Fibroblast of the aortic adventitia (primary cell): ENCODE data around the gene NPY1R. TPM values are rescaled to one million over a fixed set of nuclear protein-coding genes. Genes with fewer than 3 reads are reported as not detected.

Experiments used
- DNase-seq: peaks from one replicate; pipeline ENCODE4 v3.0.0-alpha.2; 2010; ENCODE audit warnings: low read depth
- H3K4me3 ChIP-seq: 2 replicates; pipeline ENCODE4 v1.5.1; 2011; ENCODE audit warnings: low read depth, mild to moderate bottlenecking, control low read depth, low read length, moderate library complexity
- CTCF ChIP-seq: IDR thresholded peaks from 2 replicates; pipeline ENCODE4 v1.5.1; 2011; ENCODE audit warnings: mild to moderate bottlenecking, low read length, control low read depth, inconsistent platforms; ENCODE audit not compliant: insufficient read depth
- total RNA-seq: library from RNA; depleted of rRNA; stranded (reverse); fragments of >200 nt; gene quantifications from 2 replicates; pipeline ENCODE4 v1.2.3, GENCODE V29; 2012; ENCODE audit warnings: low replicate concordance

The NPY1R gene
- total RNA-seq: 0.09 and 1.1 TPM in 2 replicates

GRCh38 chr4:163332526-163333406 lies at the start of gene NPY1R:
Gene NPY1R, minus strand, starts transcription at chr4:163332596. Its CDS starts 6,042 bp downstream, at chr4:163326554.
- peak; percentile 74 for TF ChIP-seq CTCF
- peak within 1 kb of the TSS; percentile 69 for H3K4me3 ChIP-seq
- DNase-seq: peak; percentile 78

GRCh38 chr4:163380703-163381102 lies 48.3 kb upstream of the NPY1R start:
- no peak for TF ChIP-seq CTCF
- no peak overlapping the region for H3K4me3 ChIP-seq
- no peak for DNase-seq

GRCh38 chr4:163378661-163379060 lies 46.3 kb upstream of the NPY1R start:
- DNase-seq: no peak
- H3K4me3 ChIP-seq: no peak overlapping the region
- TF ChIP-seq CTCF: no peak

- TF ChIP-seq CTCF: no peak
- no peak overlapping the region for H3K4me3 ChIP-seq
- no peak for DNase-seq
Measured at GRCh38 chr4:163372029-163372428, 39.6 kb upstream of the NPY1R start.

- no peak for DNase-seq
- H3K4me3 ChIP-seq: no peak overlapping the region
- TF ChIP-seq CTCF: no peak
Measured at GRCh38 chr4:163367651-163368050, 35.3 kb upstream of the NPY1R start.

GRCh38 chr4:163356104-163356503 lies 23.7 kb upstream of the NPY1R start:
- no peak for DNase-seq
- TF ChIP-seq CTCF: no peak
- no peak overlapping the region for H3K4me3 ChIP-seq
